HUES64 (cell line): ENCODE measurements around the gene TEX47.

ENCODE experiments used
- H3K27ac ChIP-seq: 2 replicates; pipeline ENCODE4 v1.7.0; 2013; ENCODE audit warnings: low read depth, low read length, inconsistent platforms
- H3K27me3 ChIP-seq: 2 replicates; pipeline ENCODE4 v1.6.1; 2013; ENCODE audit warnings: mild to moderate bottlenecking, low read length; ENCODE audit not compliant: insufficient read depth
- H3K36me3 ChIP-seq: 2 replicates; pipeline ENCODE4 v1.6.1; 2013; ENCODE audit warnings: mild to moderate bottlenecking, low read length; ENCODE audit not compliant: insufficient read depth
- H3K4me1 ChIP-seq: 2 replicates; pipeline ENCODE4 v1.6.1; 2013; ENCODE audit warnings: mild to moderate bottlenecking, low read length, moderate library complexity; ENCODE audit not compliant: insufficient read depth
- H3K4me3 ChIP-seq: 2 replicates; pipeline ENCODE4 v1.5.1; 2013; ENCODE audit warnings: mild to moderate bottlenecking, low read length, moderate library complexity
- H3K9ac ChIP-seq: 2 replicates; pipeline ENCODE4 v1.6.1; 2013; ENCODE audit warnings: mild to moderate bottlenecking, low read depth, low read length
- H3K9me3 ChIP-seq: 2 replicates; pipeline ENCODE4 v1.6.1; 2013; ENCODE audit warnings: low read depth, low read length; ENCODE audit not compliant: insufficient read depth
- WGBS: fragments of 150-250, 120-280 bp; methylation state at CpG from one replicate; pipeline ENCODE4 v1.1.7; 2013; ENCODE audit warnings: missing lambda C conversion rate; 5-methylcytosine and 5-hydroxymethylcytosine counted together

TEX47 gene

DNA sequence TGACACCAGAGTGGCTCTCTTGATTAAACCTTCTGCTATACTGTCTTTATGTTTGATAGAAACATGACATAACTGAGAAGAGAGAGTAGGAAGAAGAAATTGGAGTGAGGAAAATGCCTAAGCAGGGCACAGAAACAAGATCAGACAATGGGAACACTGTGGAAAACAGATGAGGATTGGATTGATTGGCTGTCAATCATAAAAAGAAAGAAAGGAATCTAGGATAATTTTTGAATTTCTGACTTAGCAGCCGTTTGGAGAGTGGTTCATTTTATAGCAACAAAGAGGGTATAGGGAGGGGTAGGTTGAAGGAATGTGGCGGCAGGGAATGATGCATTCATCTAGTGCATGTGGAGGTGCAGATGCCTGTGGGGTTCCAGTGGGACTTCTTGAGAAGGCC is 7.8 kb downstream of the TEX47 start:
- H3K36me3 ChIP-seq: no peaks in the 10 kb centered on the region
- 92% methylated on average over 2 of the region's 2 CpGs for WGBS
- no peak overlapping the region for H3K4me3 ChIP-seq
- H3K9ac ChIP-seq: no peak overlapping the region
- no peaks in the 10 kb centered on the region for H3K9me3 ChIP-seq
- no peak overlapping the region for H3K27ac ChIP-seq
- no peaks in the 10 kb centered on the region for H3K4me1 ChIP-seq
- no peaks in the 10 kb centered on the region for H3K27me3 ChIP-seq

DNA sequence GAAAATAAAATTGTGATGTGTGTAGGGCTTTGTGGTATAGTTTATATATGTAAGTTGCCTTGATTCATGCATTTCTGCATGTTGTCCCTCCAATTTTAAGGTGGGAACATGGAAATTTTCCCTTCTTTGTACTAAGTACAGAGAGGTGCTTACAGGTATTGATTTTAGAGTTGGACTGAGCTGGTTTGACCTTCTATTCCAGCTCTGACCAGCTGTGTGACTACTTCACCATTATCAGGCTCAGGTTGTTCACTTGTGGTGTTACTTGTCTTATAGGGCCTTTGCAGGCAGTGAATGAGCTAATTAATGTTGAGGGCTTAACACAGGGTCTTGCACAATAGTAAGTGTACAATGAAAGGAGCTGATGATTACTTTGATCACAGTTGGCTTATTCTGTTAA is 19.7 kb downstream of the TEX47 start:
- no peaks in the 10 kb centered on the region for H3K36me3 ChIP-seq

DNA sequence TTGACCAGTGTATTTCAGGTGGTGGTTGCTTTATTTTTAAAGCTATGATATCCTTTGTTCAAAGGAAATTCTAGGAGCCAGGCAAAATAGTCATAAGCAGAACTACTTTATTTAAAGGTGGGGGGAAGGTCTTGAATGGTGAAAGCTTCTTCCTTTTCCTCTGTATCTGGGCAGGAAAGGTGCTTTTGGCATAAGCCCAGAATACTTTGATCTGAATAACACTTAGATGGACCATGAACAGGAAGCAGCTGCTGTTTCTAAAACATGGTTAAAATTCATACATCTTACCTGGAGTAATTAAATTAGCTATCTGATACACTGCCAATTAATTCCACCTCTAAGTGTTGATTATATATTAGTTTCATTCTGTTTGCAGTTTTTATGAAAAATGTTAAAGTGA is 22.8 kb downstream of the TEX47 start:
- Histone ChIP-seq H3K27ac (no peak overlapping the region), H3K36me3 (no peaks in the 10 kb centered on the region), H3K4me3 (no peak overlapping the region), H3K9me3 (no peaks in the 10 kb centered on the region), H3K27me3 (no peaks in the 10 kb centered on the region), H3K9ac (no peak overlapping the region), H3K4me1 (no peaks in the 10 kb centered on the region)

More for the DNA sequence above, 19.7 kb downstream of the TEX47 start:
- Histone ChIP-seq H3K9me3 (no peaks in the 10 kb centered on the region), H3K4me3 (no peak overlapping the region), H3K27ac (no peak overlapping the region), H3K27me3 (no peaks in the 10 kb centered on the region), H3K9ac (no peak overlapping the region), H3K4me1 (no peaks in the 10 kb centered on the region)

DNA sequence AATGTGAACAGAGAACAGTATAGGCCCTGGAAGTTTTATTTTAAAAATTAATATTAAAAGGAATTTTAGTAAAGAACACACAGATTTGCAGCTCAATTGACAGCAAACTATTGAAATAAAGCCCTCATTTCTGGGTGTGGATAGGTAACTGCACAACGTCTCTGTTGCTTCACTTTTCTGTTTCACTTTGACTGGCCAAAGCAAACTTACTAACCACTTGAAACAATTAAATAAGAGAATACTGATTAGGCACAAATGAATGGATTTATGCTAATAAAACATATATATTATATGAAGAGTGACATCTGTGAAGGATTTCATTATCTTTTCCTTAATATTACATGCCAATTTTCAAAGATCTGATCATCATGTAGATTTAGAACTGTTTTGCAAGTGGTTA is 24.1 kb downstream of the TEX47 start:
- 83% methylated on average over 1 of the region's 1 CpG for WGBS
- Histone ChIP-seq H3K9ac (no peak overlapping the region), H3K36me3 (no peaks in the 10 kb centered on the region), H3K9me3 (no peaks in the 10 kb centered on the region), H3K27me3 (no peaks in the 10 kb centered on the region), H3K4me3 (no peak overlapping the region), H3K27ac (no peak overlapping the region), H3K4me1 (no peaks in the 10 kb centered on the region)

DNA sequence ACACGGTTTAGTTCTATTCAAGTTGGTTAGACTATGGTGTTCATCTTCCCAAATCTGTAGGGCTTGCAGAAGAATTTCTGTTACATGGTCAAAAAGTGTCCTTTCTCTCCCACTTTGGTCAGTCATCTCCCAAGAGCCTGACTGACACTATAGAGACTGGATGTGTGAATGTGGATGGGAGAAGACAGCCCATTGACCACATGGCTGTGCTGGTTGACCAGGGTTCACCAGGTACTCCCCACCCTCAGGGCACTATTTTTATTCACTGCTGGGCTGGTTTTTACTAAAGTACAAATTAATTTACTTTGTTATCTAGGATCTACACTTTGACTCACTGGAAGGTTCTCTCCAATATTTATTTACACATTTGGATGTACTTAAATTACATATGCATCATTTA is 33.8 kb downstream of the TEX47 start:
- no peaks in the 10 kb centered on the region for H3K9me3 ChIP-seq
- no peak overlapping the region for H3K27ac ChIP-seq
- H3K9ac ChIP-seq: no peak overlapping the region
- H3K4me1 ChIP-seq: no peaks in the 10 kb centered on the region
- H3K27me3 ChIP-seq: peaks cover 51% of the 10 kb centered on the region
- H3K36me3 ChIP-seq: no peaks in the 10 kb centered on the region
- no peak overlapping the region for H3K4me3 ChIP-seq
- 90% methylated on average over 1 of the region's 1 CpG for WGBS

DNA sequence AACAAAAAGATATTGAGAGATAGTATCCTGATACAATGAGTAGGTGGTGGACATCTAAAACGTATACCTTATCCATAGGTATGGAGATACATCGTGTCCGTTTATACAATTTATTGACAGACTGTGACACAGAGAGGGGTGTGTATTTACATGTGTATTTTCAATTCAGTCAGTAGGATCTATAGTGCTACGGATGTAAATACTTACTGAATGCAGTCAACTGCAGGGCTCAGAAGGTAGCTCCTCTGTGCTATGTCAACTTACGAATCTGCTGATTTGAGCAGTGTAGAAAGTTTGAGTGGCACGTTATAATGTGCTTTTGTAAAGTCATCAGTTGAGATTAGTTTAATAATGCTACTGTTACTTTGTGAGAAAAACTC is 35.4 kb downstream of the TEX47 start:
- H3K36me3 ChIP-seq: no peaks in the 10 kb centered on the region
- 59% methylated on average over 6 of the region's 6 CpGs for WGBS
- no peaks in the 10 kb centered on the region for H3K4me1 ChIP-seq
- no peak overlapping the region for H3K27ac ChIP-seq
- H3K27me3 ChIP-seq: peaks cover 51% of the 10 kb centered on the region
- peak overlapping the region; percentile 50 for H3K4me3 ChIP-seq
- H3K9me3 ChIP-seq: no peaks in the 10 kb centered on the region
- no peak overlapping the region for H3K9ac ChIP-seq

DNA sequence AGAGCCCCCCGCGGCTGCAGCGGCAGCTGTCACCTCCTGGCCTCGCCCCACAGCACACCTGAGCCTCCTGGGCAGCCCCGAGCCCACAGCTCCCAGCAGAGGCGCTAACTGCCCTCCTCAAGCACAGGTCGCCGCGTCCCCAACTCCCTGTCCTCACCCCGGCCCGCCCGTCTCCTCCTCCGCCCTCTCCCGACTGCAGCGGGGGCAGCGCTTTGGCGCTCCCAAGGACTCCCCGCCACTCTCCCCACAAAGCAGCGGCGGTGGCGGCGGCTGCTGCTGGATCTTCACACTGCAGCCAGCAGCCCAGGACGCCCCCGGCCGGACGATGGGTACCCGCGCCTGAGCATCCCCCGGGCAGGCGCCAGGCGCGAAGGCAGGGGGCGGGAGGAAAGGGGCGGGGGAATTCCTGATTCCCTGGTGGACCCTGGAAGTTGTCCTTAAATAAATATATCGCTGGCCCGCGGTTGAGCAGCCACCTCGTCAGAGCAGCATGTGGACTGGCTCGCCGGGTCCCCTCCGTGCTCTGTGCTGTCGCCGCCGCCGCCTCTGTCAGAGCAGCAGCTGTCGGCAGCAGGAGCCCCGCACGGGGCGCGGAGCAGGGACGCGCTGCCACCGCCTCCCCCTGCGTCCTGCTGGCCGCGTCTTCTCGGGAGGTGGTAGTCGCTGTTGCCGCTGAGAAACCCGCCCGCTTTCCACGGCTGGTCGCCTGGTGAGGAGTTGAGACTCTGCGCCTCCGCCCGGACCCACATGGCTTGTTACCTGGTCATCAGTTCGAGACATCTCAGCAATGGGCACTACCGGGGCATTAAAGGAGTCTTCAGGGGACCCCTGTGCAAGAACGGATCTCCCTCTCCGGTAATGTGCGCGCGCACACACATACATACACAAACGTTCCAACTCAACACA is 36.1 kb downstream of the TEX47 start, which contains the start of gene ZNF804B:
Gene ZNF804B (plus strand): TSS at position 471 of the 906 bp plus-strand sequence. CDS start 277 bp downstream, at position 748.
- 2% methylated on average over 73 of the region's 74 CpGs for WGBS
- Histone ChIP-seq H3K36me3 (no peaks in the 10 kb centered on the region), H3K4me3 (peak within 1 kb of the TSS; percentile 50), H3K4me1 (no peaks in the 10 kb centered on the region), H3K27ac (no peak within 1 kb of the TSS), H3K27me3 (peaks cover 51% of the 10 kb centered on the region), H3K9me3 (no peaks in the 10 kb centered on the region), H3K9ac (no peak within 1 kb of the TSS)

DNA sequence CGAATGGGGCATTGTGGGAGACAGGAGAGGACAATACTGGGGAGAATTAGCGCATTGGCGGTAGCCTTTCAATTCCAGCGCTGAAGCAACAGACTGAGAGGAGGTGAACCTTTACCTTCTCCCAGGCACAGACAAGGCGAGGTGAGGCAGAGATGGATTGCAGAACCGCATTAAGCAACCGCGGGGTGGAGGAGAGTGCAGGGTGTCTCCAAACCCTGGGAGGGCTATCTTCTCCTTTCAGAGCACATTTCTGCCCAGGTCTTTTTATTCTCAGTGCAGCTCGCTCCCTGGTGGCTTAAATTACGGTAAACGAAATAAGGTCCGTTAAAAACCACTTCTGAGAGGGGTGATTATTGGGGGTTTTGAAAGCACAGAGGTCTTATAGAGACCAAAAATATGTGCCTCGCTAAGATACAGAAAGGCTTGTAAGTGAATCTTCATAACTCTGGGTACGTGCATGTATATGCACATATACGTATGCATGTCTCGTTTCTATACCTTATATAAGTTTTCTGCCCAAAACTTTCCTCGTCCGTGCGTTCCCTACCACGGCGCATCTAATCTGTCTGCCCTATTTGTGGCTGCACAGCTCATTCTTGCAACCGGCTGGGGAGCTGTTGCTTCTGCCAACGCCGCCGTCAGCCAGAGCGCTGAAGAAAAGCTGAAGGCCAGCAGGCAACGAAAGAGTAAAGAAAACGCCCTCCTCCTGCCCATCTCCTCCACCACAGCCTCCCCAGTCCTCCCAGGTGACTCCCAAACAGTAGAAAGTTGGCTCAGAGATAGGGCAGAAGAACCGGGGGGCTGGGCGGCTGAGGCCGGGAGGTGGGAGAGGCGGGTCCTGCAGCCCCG is 36.9 kb downstream of the TEX47 start:
- Histone ChIP-seq H3K9me3 (no peaks in the 10 kb centered on the region), H3K4me3 (peak overlapping the region; percentile 50), H3K36me3 (no peaks in the 10 kb centered on the region), H3K27ac (no peak overlapping the region), H3K9ac (no peak overlapping the region), H3K27me3 (peaks cover 51% of the 10 kb centered on the region), H3K4me1 (no peaks in the 10 kb centered on the region)
- WGBS: 2% methylated on average over 33 of the region's 33 CpGs

DNA sequence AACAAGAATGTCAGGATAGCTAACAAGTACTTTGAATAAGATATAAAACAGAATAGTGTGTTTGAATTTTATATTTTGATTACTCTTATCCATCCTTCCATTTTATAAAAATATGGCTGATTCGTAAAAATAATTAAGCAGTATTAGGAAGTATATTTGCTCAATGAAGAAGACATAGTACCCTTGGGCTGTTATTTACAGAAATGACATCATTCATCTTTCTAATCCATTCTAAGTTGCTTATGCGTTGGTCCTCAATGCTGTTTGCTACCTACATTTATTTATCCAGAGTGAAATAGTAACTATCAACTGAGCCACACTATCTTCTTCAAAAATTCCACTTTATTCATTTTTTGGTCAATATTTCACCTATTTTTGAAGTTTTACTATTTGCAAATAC is 38.2 kb downstream of the TEX47 start:
- WGBS: 90% methylated on average over 1 of the region's 2 CpGs
- Histone ChIP-seq H3K36me3 (no peaks in the 10 kb centered on the region), H3K4me3 (no peak overlapping the region), H3K9ac (no peak overlapping the region), H3K27me3 (peaks cover 51% of the 10 kb centered on the region), H3K4me1 (no peaks in the 10 kb centered on the region), H3K9me3 (no peaks in the 10 kb centered on the region), H3K27ac (no peak overlapping the region)

DNA sequence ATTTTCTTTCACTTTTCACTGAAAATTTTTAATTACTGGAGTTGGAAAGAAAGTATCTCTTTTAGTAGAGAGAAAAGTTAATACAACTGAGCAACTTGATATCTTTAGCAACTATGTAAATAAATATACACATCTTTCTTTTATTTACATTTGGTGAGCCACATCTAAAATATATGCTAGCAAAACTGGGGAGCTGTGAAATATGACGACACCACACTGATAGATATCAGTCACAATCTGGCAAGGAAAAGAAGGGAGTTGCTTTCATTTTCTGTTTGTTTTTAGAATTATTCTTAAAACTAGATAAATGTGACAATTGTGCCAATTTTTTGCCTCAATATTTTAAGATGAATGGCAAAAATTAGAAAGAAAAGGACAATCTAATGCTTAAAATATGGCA is 38.7 kb downstream of the TEX47 start:
- no peak overlapping the region for H3K9ac ChIP-seq
- no peak overlapping the region for H3K4me3 ChIP-seq
- no peak overlapping the region for H3K27ac ChIP-seq
- no peaks in the 10 kb centered on the region for H3K4me1 ChIP-seq
- 100% methylated on average over 1 of the region's 1 CpG for WGBS
- H3K27me3 ChIP-seq: peaks cover 50% of the 10 kb centered on the region
- H3K36me3 ChIP-seq: no peaks in the 10 kb centered on the region
- H3K9me3 ChIP-seq: no peaks in the 10 kb centered on the region

DNA sequence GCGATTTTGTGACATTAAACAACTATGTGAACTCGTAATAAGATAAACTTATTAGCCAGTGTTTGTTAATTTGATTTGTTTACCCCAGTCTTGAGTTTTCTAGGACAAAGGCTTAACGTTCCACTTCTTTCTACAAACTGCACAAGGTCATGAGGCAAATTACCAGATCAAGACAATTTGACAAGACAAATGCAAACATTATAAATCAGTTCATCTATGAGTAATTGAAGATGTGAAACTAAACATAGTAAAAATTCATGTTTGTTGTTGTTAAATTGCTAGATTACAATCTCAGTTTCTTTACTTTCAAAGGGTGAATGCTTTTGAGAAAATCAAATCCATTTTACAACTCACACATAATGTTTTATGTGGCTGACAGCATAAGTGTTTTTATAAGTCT is 49.4 kb downstream of the TEX47 start:
- Histone ChIP-seq H3K27me3 (no peaks in the 10 kb centered on the region; the same call in 1 of the 2 replicates), H3K27ac (no peak overlapping the region), H3K9ac (no peak overlapping the region), H3K36me3 (no peaks in the 10 kb centered on the region), H3K4me1 (no peaks in the 10 kb centered on the region), H3K9me3 (no peaks in the 10 kb centered on the region), H3K4me3 (no peak overlapping the region)
- WGBS: 89% methylated on average over 3 of the region's 3 CpGs
